Fibroblast of pulmonary artery (primary cell): ENCODE results near the gene ASIC3.
A peak's percentile ranks its signal among the peaks of the same experiment; 100 is the strongest.

Source experiments
- DNase-seq: peaks from one replicate; pipeline ENCODE4 v3.0.0-alpha.2; 2010; ENCODE audit warnings: low read depth
- H3K4me3 ChIP-seq: replicated peaks from 2 replicates; pipeline ENCODE4 v1.5.1; 2011; ENCODE audit warnings: low read depth, mild to moderate bottlenecking, control low read depth, low read length, moderate library complexity
- TF ChIP-seq, protein P1 (sequence below): IDR thresholded peaks from 2 replicates; pipeline ENCODE4 v1.5.1; 2011; ENCODE audit warnings: mild to moderate bottlenecking, control low read depth, low read length, inconsistent platforms; ENCODE audit errors: missing control alignments

ASIC3 gene

DNA sequence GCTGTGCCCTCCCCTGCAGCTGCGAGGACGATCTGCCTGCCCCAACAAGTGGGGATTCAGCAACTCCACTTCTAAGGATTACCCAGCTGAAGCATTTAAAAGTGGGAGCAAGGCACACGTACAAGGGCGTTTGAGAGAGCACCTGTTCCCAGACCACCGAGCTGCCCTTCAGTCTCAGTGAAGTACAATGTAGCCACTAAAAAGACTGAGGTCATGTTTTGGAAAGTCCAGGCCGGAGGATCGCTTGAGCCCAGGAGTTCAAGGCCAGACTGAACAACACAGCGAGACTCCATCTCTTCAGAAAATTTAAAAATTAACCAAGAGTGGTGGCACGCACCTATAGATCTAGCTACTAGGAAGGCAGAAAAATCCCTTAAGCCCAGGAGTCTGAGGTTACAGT lies 42.8 kb upstream of the ASIC3 start:
- TF ChIP-seq, protein P1, sequence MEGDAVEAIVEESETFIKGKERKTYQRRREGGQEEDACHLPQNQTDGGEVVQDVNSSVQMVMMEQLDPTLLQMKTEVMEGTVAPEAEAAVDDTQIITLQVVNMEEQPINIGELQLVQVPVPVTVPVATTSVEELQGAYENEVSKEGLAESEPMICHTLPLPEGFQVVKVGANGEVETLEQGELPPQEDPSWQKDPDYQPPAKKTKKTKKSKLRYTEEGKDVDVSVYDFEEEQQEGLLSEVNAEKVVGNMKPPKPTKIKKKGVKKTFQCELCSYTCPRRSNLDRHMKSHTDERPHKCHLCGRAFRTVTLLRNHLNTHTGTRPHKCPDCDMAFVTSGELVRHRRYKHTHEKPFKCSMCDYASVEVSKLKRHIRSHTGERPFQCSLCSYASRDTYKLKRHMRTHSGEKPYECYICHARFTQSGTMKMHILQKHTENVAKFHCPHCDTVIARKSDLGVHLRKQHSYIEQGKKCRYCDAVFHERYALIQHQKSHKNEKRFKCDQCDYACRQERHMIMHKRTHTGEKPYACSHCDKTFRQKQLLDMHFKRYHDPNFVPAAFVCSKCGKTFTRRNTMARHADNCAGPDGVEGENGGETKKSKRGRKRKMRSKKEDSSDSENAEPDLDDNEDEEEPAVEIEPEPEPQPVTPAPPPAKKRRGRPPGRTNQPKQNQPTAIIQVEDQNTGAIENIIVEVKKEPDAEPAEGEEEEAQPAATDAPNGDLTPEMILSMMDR: no peak
- no peak for DNase-seq
- no peak overlapping the region for H3K4me3 ChIP-seq

DNA sequence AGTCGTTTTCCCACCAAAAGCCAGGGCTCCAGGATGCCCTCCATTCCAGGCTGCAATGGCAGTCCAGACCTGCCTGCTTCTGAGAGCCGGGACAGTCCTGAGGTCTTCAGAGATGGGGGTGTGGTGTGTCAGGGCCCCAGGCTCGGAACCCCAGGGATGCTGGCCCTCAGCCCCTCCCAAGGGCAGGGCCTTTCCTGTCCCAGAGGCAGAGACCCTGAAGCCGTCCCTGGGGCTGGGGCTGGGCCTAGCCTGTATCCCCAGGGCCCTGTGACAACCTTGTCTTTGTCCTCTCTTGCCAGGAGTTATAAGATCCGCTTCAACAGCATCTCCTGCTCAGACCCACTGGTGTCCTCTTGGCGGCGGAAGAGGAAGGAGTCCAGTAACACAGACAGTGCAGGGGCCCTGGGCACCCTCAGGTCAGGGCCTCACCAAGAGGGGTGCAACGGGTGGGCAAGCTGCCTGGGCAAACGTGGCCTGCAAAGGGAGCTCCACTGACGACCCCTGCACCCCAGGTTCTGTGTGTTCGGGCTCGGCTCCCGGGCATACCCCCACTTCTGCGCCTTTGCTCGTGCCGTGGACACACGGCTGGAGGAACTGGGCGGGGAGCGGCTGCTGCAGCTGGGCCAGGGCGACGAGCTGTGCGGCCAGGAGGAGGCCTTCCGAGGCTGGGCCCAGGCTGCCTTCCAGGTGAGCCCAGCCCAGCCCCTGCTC lies 41.6 kb upstream of the ASIC3 start:
- no peak overlapping the region for H3K4me3 ChIP-seq
- DNase-seq: no peak
- TF ChIP-seq, protein P1: no peak

DNA sequence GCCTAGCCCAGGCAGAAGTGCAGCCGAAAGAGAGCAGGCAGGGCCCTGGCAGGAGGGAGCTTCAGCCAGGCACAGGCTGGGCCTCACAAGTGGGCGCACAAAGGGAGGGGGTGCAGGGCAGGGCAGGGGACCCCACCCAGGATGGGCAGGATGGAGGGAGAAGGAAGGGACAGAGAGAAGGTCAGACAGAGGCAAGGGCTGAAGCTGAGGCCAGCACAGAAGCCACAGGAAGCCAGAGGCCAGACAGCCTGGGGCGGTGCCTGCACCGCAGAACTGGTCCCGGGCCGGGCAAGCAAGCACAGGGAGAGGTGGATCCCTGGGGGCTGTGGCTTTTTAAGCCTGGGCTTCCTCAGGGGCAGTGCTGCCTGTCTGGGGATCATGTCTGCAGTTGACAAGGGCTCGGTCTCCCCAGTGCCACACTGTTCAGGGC lies 40.8 kb upstream of the ASIC3 start:
- no peak for DNase-seq
- TF ChIP-seq, protein P1: no peak
- H3K4me3 ChIP-seq: no peak overlapping the region

DNA sequence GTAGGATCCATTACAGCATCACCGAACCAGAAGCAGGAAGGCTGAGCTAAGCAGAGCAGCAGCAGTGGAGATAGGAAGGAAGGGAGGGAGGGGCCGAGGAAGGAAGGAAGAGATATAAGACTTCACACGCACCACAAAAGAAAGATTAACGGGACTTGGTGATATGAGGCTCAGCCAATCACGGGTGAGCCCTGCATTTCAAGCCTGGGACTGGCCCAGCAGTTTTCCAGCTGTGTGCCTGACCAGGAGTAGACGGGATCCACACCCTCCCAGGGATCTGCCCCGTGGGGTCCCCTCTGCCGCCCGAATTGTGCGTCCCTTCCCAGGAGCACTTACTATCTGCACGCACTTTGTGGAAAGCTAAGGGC lies 40.2 kb upstream of the ASIC3 start:
- peak overlapping the region; percentile 29 for H3K4me3 ChIP-seq
- TF ChIP-seq, protein P1: no peak
- peak; percentile 44 for DNase-seq

DNA sequence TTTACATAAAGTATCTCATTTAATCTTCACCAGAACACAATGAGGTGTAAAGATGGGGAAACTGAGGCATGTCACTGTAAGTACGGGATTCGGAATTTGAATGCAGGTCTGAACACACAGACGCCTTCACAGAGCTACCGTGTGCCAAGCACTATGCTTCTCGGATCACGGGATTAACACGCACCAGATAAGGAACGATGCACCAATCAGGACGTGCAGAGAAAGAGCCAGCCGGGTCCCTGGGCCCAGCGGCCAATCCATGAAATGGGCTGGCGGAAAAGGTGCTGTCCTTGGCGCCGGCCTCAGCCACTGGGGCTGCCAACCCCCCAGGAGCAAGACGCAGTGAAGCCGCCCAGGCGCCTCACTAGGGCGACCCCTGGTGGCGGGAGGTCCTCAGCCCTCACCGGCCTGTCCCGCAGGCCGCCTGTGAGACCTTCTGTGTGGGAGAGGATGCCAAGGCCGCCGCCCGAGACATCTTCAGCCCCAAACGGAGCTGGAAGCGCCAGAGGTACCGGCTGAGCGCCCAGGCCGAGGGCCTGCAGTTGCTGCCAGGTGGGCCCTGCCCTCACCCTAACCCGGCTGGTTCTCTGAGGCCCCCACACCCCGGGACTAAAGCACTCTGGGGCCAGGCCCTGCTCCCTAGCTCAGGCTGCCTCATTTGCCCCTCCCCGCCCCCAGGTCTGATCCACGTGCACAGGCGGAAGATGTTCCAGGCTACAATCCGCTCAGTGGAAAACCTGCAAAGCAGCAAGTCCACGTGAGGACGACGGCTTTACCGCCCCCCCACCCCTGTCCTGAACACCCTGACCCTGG lies 39.6 kb upstream of the ASIC3 start:
- peak; percentile 60 for DNase-seq
- TF ChIP-seq, protein P1: peak; percentile 67
- H3K4me3 ChIP-seq: peak overlapping the region; percentile 29

DNA sequence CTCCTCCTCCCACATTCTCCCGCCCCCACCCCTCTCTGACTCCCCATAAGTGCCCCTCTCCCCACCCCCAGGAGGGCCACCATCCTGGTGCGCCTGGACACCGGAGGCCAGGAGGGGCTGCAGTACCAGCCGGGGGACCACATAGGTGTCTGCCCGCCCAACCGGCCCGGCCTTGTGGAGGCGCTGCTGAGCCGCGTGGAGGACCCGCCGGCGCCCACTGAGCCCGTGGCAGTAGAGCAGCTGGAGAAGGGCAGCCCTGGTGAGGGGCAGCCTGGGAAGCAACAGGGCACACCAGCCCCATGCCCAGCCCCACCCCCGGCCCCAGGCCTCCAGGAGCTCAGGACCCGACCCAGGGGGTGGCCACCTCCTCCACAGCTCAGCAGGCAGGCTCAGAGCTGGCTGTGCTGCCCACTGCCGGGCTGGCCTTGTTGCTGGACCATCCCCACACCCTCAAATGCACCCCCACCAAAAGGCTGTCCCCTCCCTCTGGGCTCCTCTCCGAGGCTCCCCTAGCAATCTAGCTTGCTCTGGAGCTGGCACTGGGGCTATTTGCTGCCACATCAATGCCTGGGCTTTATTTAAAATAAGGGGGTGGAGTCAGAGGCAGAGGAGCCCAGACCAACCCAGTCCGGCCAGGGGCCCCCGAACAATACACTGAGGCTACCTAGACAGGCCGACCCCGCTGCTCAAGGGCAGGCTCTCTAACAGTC lies 38.8 kb upstream of the ASIC3 start:
- no peak for DNase-seq
- H3K4me3 ChIP-seq: no peak overlapping the region
- TF ChIP-seq, protein P1: no peak
